Natural killer cell treated with Interleukin-12 subunit alpha and Interleukin-12 subunit beta and Interleukin-15 and Interleukin-18, amount 100 ng/mL, for 72 hours (primary cell): ENCODE data around the gene PTMA. TPM values are rescaled to one million over a fixed set of nuclear protein-coding genes. Genes with fewer than 3 reads are reported as not detected.

Source experiments
- total RNA-seq, 2 donors: library from RNA; stranded (reverse); gene quantifications; one replicate each; pipeline ENCODE4 v1.2.3, GENCODE V29; 2022

PTMA gene
- total RNA-seq, 2 donors from 2014 or later: 1,013 to 1,764 TPM

Other genes starting within 250 kb of the PTMA start
- gene NCL, start 244.0 kb upstream of the PTMA start, total RNA-seq: 1,000 to 10,000 TPM in 1 of 2 donors, 100 to 1,000 TPM in 1; 802 to 1,405 TPM
- 1 to 10 TPM; 3.1 to 3.4 TPM for gene NMUR1, start 178.1 kb upstream of the PTMA start, total RNA-seq
- not detected for gene TEX44, start 115.7 kb upstream of the PTMA start, total RNA-seq
- gene PDE6D, start 72.8 kb downstream of the PTMA start, total RNA-seq: 10 to 100 TPM; 25.3 to 29.4 TPM
- gene COPS7B, start 77.9 kb downstream of the PTMA start, total RNA-seq: 10 to 100 TPM; 35.9 to 62.5 TPM
- gene NPPC, start 217.9 kb downstream of the PTMA start, total RNA-seq: 1 to 10 TPM; 2.7 to 4.2 TPM